Measurements from ENCODE around the gene TESPA1. TPM values are rescaled to one million over a fixed set of nuclear protein-coding genes. Genes with fewer than 3 reads are reported as not detected.

TESPA1 gene
- total RNA-seq, 1 experiment from 2014 or later = not detected

DNA sequence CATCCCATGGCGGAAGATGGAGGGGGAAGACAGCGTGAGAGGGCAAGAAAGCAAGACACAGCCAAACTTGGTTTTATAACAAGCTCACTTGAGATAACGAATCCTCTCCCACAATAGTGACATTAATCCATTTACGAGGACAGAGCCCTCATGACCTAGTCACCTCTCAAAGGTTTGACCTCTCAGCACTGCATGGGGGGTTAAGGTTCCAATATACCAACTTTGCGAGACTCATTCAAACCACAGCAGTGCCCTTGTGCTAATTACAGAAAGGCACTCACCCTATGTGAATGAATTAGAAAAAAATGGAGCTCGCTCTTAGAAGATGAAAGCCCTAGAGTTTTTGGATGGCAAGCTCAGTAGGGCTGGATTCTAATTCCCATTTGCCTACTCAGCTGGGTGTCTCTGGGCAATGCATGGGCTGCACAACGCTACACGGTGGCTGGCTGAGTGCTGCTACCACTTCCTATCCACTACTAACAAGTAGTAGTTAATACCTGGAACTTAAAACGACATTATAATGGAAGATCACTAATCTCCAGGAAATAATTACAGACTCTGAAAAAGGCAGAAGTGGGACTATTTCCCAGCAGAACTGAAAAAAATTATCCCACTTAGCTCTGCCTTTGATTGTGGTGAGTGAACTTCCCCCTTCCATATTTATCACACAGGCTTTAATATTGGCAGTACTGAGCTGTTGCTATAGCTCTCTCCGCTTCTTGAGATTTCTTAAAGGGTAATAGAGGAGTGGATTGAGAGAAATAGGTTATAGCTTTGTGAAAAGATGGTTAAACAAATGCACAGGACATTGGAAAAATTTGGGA, 27.5 kb downstream of the TESPA1 start:
- Histone ChIP-seq H3K4me2 (no peak overlapping the region), H3K79me2 (ENCODE audit: low read depth) (no peaks in the 10 kb centered on the region), H2AFZ (no peak overlapping the region), H3K4me1 (replicated peaks; ENCODE audit: insufficient read depth) (no peaks in the 10 kb centered on the region), H3K4me3 (no peak overlapping the region), H3K9me3 (ENCODE audit: insufficient read depth, low read depth) (no peaks in the 10 kb centered on the region), H3K27me3 (ENCODE audit: insufficient read depth, low read depth) (peaks cover 33% of the 10 kb centered on the region), H3F3A (ENCODE audit: insufficient read depth, low read depth) (no peaks in the 10 kb centered on the region), H3K36me3 (ENCODE audit: low read depth) (no peaks in the 10 kb centered on the region), H4K20me1 (ENCODE audit: insufficient read depth) (no peaks in the 10 kb centered on the region), H3K9me2 (ENCODE audit: insufficient read depth) (no peaks in the 10 kb centered on the region), H3K27ac (no peak overlapping the region)
- ChIA-PET POLR2A (ENCODE audit: unreplicated experiment) (interaction anchor here (0.6 kb wide), 1 partner anchor 325 kb away, joined by 8 read pairs; no protein-coding TSS in a partner anchor), CTCF (no interaction called here)
- intact Hi-C loops (cut with micrococcal nuclease; ENCODE audit: unreplicated experiment) = loop anchor here (5.0 to 10.0 kb wide), 2 partner anchors 352 to 380 kb away; no protein-coding TSS in a partner anchor
- DNase-seq = no peak
- TF ChIP-seq EZH2 (IDR thresholded peaks at IDR 0.05; ENCODE audit: low read depth) = no peak
- TF ChIP-seq, protein P1, sequence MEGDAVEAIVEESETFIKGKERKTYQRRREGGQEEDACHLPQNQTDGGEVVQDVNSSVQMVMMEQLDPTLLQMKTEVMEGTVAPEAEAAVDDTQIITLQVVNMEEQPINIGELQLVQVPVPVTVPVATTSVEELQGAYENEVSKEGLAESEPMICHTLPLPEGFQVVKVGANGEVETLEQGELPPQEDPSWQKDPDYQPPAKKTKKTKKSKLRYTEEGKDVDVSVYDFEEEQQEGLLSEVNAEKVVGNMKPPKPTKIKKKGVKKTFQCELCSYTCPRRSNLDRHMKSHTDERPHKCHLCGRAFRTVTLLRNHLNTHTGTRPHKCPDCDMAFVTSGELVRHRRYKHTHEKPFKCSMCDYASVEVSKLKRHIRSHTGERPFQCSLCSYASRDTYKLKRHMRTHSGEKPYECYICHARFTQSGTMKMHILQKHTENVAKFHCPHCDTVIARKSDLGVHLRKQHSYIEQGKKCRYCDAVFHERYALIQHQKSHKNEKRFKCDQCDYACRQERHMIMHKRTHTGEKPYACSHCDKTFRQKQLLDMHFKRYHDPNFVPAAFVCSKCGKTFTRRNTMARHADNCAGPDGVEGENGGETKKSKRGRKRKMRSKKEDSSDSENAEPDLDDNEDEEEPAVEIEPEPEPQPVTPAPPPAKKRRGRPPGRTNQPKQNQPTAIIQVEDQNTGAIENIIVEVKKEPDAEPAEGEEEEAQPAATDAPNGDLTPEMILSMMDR (conservative IDR thresholded peaks at IDR 0.05) = no peak
- no TSS peak for BruUV-seq (replicated peaks)

DNA sequence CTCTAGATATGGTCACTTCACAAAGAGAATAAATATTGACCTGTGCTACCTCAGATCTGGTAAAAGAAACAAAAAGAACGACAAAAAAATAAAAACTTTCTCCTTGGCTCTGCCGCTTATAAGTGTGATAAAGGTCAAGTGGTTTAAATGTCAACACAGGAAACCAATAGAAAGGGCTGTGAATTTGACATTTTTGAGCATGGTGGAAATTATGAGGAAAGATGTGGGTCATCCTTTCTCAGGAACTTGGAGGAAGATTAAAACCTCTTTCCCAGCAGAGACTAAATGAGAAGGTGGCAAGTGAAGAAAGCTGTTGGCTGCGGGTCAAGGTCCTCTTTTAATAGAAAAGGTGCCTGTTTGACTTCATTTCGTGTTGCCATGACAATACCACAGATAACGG, 28.2 kb downstream of the TESPA1 start:
- Histone ChIP-seq H3K27ac (no peak overlapping the region), H3F3A (ENCODE audit: insufficient read depth, low read depth) (no peaks in the 10 kb centered on the region), H3K79me2 (ENCODE audit: low read depth) (no peaks in the 10 kb centered on the region), H3K4me2 (no peak overlapping the region), H4K20me1 (ENCODE audit: insufficient read depth) (no peaks in the 10 kb centered on the region), H3K27me3 (ENCODE audit: insufficient read depth, low read depth) (peaks cover 26% of the 10 kb centered on the region), H3K9me3 (ENCODE audit: insufficient read depth, low read depth) (no peaks in the 10 kb centered on the region), H3K9me2 (ENCODE audit: insufficient read depth) (no peaks in the 10 kb centered on the region), H3K36me3 (ENCODE audit: low read depth) (no peaks in the 10 kb centered on the region), H3K4me3 (no peak overlapping the region), H3K4me1 (replicated peaks; ENCODE audit: insufficient read depth) (no peaks in the 10 kb centered on the region), H2AFZ (no peak overlapping the region)
- CTCF ChIA-PET = no interaction called here
- no peak for DNase-seq
- no TSS peak for BruUV-seq (replicated peaks)
- POLR2A ChIA-PET (ENCODE audit: unreplicated experiment) = no interaction called here
- intact Hi-C loops (cut with micrococcal nuclease; ENCODE audit: unreplicated experiment) = loop anchor here (5.0 to 10.0 kb wide), 2 partner anchors 352 to 379 kb away; no protein-coding TSS in a partner anchor
- TF ChIP-seq, protein P1 (conservative IDR thresholded peaks at IDR 0.05) = no peak
- TF ChIP-seq EZH2 (IDR thresholded peaks at IDR 0.05; ENCODE audit: low read depth) = no peak

DNA sequence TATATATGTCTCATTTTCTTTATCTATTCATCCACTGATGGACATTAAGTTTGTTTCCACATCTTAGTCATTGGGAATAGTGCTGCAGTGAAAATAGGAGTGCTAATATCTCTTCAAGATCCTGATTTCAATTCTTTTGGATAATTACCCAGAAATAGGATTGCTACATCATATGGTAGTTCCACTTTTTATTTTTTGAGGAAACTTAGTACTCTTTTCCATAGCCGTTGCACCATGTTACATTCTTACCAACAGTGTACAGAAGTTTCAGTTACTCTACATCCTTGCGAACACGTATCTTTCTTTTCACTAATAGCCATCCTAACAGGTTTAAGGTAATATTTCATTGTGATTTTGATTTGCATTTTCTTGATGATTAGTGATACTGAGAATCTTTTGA, 29.8 kb downstream of the TESPA1 start:
- TF ChIP-seq, protein P1 (conservative IDR thresholded peaks at IDR 0.05) = no peak
- TF ChIP-seq EZH2 (IDR thresholded peaks at IDR 0.05; ENCODE audit: low read depth) = no peak
- no peaks in the 10 kb centered on the region for H3K4me1 ChIP-seq (replicated peaks; ENCODE audit: insufficient read depth)
- H3K27ac ChIP-seq = no peak overlapping the region
- no TSS peak for BruUV-seq (replicated peaks)
- no peak overlapping the region for H2AFZ ChIP-seq
- H3K36me3 ChIP-seq (ENCODE audit: low read depth) = no peaks in the 10 kb centered on the region
- H3K4me2 ChIP-seq = no peak overlapping the region
- CTCF ChIA-PET = no interaction called here
- no peaks in the 10 kb centered on the region for H3K9me2 ChIP-seq (ENCODE audit: insufficient read depth)
- no peaks in the 10 kb centered on the region for H3F3A ChIP-seq (ENCODE audit: insufficient read depth, low read depth)
- intact Hi-C loops (cut with micrococcal nuclease; ENCODE audit: unreplicated experiment) = loop anchor here (5.0 to 10.0 kb wide), 2 partner anchors 350 to 378 kb away; no protein-coding TSS in a partner anchor
- H3K4me3 ChIP-seq = no peak overlapping the region
- no peak for DNase-seq
- H3K79me2 ChIP-seq (ENCODE audit: low read depth) = no peaks in the 10 kb centered on the region
- POLR2A ChIA-PET (ENCODE audit: unreplicated experiment) = no interaction called here
- H3K9me3 ChIP-seq (ENCODE audit: insufficient read depth, low read depth) = peaks cover 3% of the 10 kb centered on the region; the same call in 1 of the 2 replicates
- H3K27me3 ChIP-seq (ENCODE audit: insufficient read depth, low read depth) = peaks cover 15% of the 10 kb centered on the region
- no peaks in the 10 kb centered on the region for H4K20me1 ChIP-seq (ENCODE audit: insufficient read depth)
